HG02970 (cell line): ENCODE results near the gene EMP3.
"Not testable (repeated sequence)": the region's sequence is repeated elsewhere in the genome, so short reads cannot be mapped to it uniquely, and the experiment has no call there.

ENCODE experiments used
- ATAC-seq: cut with Tn5 transposase; IDR thresholded peaks from one replicate; pipeline ENCODE4 v1.9.1; 2021; ENCODE audit warnings: mild to moderate bottlenecking, moderate library complexity, moderate number of reproducible peaks; ENCODE audit not compliant: unreplicated experiment, low FRiP score

Gene EMP3

DNA sequence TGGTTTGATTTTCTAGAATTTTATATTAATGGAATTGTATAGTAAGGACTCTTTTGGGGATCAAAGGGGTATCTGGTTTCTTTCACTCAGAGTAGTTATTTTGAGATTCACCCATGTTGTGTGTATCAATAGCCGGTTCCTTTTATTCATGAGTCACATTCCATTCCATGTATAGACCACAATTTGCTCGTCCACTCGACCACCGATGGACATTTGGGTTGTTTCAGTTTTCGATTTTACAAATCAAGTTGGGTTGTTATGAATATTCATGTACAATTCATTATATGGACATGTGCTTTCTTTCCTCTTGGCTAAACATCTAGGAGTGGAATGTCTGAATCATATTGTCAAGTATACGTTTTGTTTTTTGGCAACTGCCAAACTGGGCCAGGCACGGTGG lies 9.6 kb upstream of the EMP3 start:
- no peak for ATAC-seq

DNA sequence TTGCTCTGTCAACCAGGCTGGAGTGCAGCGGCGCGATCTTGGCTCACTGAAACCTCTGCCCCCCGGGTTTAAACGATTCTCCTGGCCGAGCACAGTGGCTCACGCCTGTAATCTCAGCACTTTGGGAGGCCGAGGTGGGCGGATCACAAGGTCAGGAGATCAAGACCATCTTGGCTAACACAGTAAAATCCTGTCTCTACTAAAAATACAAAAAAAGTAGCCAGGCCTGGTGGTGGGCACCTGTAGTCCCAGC lies 7.7 kb upstream of the EMP3 start:
- ATAC-seq = not testable (repeated sequence)

- ATAC-seq = no peak
Measured at GRCh38 chr19:48318286-48318987, 6.9 kb upstream of the EMP3 start.

- ATAC-seq = no peak
Measured at GRCh38 chr19:48319647-48320541, 5.5 kb upstream of the EMP3 start.

DNA sequence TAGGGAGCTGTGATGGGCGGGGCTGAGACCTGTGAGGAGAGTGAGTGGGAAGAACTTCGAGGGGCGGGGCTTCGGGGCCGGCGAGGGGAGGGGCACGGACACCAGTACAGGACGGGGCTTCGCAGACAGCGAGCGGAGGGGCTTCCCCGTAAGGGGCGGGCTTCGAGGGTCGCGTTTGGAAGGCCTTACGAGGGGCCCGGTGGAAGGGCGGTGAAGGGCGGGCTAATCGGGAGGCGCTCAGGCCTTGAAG lies 4.1 kb upstream of the EMP3 start:
- peak; percentile 39 for ATAC-seq

- peak; percentile 69 for ATAC-seq
Measured at GRCh38 chr19:48321622-48322591, 3.4 kb upstream of the EMP3 start.

DNA sequence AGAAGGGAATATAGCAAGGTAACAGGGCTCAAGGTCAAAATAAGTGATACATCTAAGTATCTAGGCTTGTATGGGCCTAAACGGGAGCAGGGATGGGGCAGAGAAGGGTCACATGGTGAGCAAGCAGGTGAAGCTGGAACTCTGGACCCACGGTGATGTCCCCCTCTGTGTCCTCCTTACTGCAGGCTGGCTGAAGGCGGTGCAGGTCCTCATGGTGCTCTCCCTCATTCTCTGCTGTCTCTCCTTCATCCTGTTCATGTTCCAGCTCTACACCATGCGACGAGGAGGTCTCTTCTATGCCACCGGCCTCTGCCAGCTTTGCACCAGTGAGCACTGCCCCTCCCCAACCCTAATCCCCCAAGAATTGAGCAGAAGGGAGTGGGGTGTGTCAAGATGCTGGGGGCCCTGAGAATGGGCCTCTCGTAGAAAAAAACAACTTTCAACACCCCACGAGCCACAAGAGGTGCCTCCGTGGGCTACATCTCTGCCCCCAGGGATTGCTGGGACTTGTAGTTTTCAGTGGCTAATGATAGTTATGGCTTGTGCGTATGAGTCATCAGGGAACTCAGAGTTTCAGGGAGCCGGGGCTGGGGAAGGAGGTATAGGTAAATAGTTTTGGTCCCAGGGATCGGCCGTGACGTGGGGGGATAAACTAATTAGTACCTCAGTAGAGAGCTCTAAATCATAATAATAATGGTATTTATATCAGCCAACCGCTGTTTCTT lies 4.0 kb downstream of the EMP3 start:
- ATAC-seq = no peak

- ATAC-seq = peak; percentile 30
Measured at GRCh38 chr19:48330012-48330681, 4.8 kb downstream of the EMP3 start.

- ATAC-seq = no peak
Measured at GRCh38 chr19:48332351-48332661, 7.0 kb downstream of the EMP3 start.

- ATAC-seq = peak; percentile 52
Measured at GRCh38 chr19:48332662-48333466, 7.5 kb downstream of the EMP3 start.

DNA sequence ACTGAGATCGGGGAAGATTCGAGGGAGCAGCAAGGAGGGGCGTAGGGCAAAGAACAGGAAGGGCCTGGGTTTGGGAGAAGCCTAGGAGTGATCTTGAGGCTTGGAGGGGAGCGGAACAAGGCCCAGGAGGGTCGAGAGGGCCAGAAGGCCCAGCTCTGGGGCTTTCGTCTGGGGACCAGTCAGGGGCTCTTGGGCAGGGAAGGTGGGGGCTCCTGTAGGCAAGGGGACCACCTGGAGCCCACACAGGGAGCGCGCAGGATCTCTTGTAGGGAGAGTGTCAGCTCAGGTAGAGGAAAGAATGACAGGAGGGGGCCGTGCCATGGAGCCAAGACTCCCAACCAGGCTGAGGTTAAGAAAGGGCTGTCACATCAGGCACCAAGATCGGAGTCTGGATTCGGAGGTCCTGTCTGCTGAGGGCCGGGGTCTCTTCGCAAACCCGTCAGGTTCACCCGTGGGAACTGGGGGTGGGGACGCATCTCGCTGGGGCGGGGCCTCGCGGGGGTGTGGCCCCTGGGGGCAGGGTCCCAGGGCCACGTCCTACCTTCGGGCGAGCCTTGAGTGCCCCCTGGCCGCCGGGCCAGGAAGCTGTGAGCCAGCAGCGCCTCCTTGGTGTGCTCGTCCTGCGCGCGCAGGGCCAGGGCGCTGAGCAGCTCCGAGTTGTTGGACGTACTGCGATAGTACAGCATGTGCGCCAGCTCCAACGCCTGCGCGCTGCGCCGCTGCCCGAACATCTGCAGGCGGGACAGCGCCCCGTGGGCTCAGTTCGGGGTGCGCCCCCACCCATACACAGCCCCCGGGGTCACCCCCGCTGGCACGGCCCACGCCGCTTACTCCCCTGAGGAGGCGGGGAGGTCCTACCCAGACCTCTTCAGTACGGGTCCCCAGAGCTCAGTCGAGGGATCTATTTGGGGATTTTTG lies 8.4 kb downstream of the EMP3 start:
- peak; percentile 42 for ATAC-seq

GRCh38 chr19:48338253-48338755 lies 13.0 kb downstream of the EMP3 start:
- ATAC-seq = no peak

DNA sequence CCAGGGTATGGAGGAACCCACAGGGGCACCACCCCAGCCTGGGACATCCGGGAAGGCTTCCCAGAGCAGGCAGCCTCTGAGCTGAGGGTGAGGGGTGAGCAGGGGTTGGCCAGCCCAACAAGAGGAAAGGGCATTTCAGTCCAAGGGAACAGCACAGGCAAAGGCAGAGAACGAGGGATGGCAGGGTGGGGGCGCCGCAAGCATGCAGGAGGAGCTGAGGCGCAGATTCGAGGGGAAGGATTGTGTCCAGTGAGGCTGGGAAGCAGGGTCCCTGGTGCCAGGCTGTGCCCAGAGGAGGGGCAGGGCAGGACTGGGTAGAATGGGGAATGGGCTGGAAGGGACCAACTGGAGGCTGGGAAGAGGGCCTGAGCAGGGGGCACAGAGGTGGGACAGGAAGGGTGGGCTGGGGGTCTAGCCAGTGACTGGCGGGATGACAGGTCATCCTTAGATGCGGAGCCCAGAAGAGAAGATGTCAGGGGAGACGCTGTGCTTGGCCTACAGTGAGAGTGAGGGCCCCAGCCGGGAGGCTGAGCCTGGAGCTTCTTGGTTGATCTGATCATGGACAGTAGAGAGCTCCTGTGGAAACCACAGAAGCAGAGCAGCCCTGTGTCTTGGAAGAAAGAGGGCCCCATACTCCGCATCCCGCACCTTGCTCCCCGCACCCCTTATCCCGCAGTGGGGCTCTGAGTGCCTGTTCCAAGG lies 13.6 kb downstream of the EMP3 start:
- no peak for ATAC-seq

- no peak for ATAC-seq
Measured at GRCh38 chr19:48340995-48341394, 15.6 kb downstream of the EMP3 start.

DNA sequence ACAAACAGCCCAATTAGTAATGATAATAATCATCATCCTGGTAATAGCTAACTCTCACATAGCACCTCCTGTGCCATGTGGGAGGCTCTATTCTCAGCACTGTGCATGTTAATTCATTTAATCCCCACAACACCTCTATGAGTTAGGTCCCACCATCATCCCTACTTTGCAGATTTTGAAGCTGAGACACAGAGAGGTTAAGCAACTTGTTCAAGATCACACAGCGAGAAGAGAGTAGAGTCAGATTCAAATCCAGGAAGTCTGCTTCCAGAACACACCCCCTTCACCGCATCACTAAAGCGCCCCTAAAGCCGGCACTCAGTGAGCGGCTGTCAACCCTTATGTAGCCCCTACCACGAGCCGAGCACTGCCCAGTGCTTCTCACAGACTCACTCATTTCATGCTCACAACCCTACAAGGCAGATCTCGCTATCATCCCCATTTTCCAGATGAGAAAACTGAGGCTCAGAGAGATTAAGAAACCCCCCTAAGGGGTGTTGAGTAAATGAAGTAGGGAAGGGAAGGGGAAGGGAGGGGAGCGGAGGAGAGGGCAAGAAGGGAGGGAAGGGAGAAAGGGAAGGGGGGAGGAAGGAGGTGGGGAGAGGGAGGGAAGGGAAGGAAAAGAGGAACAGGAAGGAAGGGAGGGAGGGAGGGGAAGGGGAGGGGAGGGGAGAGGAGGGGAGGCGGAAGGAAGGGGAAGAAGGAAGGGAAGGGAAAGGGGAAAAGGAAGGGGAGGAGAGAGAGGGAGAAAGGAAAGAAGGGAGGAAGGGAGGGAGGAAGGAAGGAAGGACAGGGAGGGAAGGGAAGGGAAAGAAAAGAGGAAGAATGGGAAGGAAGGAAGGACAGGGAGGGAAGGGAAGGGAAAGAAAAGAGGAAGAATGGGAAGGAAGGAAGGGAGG lies 16.4 kb downstream of the EMP3 start:
- ATAC-seq = no peak

DNA sequence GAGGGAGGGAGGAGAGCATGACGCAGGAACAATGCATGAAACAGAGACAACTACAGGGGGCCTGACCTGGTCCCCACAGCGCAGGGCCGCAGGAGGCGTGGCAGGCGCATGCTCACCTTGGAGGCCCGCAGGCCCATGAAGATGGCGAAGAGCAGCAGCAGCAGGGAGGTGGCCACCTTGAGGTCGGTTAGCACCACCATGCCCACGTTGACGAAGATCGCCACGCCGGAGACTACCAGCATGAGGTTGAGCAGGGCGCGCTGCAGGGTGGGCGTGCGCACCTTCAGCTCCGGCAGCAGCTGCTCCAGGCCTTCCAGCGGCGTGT lies 17.0 kb downstream of the EMP3 start:
- ATAC-seq = no peak
